Activated naive CD4-positive, alpha-beta T cell treated with Interleukin-2 at 50 U/mL for 16 hours (primary cell): ENCODE results near the gene TMEM267.
"Not testable (repeated sequence)": the region's sequence is repeated elsewhere in the genome, so short reads cannot be mapped to it uniquely, and the experiment has no call there.

Experiments
- DNase-seq: peaks from one replicate; pipeline ENCODE4 v3.0.0-alpha.2; 2020

TMEM267 gene

DNA sequence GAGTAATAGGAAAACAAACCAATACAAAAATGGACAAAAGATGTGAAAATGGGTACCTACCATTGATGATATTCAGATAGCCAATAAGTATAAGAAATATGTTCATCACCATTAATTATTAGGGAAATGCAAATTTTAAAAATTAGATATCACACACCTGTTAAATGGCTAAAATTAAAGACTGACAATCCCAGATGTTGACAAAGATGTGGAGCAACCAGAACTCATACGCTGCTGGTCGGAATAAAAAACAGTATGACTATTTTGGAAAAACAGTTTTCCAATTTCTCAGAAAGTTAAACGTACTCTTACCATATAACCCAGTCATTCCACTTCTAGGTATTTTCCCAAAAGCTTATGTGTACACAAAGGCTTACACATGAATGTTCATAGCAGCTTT, 27.1 kb downstream of the TMEM267 start:
- no peak for DNase-seq

DNA sequence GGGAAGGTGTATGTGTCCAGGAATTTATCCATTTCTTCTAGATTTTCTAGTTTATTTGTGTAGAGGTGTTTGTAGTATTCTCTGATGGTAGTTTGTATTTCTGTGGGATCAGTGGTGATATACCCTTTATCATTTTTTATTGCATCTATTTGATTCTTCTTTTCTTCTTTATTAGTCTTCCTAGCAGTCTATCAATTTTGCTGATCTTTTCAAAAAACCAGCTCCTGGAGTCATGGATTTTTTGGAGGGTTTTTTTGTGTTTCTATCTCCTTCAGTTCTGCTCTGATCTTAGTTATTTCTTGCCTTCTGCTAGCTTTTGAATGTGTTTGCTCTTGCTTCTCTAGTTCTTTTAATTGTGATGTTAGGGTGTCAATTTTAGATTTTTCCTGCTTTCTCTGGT, 42.1 kb downstream of the TMEM267 start:
- not testable (repeated sequence) for DNase-seq

DNA sequence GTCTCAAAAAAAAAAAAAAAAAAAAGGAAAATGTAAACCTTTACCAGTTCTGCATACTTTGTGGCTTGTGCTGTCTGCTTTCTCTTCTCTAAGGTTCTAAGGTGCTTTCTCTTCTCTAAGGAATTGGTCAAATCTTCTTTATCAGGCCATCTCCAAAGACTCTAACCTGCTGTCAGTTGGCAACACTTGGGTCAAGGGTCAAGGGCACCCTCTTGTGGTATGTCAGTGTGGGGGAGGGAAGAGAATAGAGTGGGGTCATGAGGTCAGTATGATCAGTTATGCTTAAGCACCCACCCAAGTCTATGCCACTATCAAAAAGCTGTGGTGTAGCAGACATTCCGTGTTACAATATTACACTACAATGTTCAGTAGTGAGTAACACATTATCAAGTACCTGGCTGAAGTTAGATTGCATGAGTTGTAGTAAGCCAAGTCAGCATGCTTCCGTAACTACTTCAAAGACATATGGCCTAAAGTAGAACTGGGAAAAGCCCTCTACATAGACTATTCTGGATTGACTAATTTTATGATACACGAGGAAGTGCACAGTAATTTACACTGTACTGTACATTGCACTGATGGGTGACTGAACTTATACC, 46.5 kb downstream of the TMEM267 start:
- no peak for DNase-seq

DNA sequence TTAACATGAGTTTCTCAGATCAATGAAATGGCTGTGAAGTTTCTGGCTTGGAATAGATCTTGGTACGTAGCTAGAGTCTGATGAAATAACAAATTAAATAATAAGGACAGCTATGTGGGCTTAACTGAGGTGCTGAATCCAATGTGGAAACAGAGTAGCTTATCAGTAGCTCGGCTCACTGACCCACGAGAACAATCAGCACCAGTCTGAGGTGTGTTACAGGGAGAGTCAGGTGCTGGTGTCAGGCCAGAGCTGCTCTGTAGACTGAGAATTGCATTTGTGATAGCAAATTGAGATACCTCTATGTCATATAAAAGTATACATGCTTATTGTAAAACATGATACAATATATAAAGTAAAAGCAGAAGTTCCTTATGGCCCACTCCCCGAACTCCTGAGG, 50.3 kb downstream of the TMEM267 start:
- DNase-seq, result no peak

DNA sequence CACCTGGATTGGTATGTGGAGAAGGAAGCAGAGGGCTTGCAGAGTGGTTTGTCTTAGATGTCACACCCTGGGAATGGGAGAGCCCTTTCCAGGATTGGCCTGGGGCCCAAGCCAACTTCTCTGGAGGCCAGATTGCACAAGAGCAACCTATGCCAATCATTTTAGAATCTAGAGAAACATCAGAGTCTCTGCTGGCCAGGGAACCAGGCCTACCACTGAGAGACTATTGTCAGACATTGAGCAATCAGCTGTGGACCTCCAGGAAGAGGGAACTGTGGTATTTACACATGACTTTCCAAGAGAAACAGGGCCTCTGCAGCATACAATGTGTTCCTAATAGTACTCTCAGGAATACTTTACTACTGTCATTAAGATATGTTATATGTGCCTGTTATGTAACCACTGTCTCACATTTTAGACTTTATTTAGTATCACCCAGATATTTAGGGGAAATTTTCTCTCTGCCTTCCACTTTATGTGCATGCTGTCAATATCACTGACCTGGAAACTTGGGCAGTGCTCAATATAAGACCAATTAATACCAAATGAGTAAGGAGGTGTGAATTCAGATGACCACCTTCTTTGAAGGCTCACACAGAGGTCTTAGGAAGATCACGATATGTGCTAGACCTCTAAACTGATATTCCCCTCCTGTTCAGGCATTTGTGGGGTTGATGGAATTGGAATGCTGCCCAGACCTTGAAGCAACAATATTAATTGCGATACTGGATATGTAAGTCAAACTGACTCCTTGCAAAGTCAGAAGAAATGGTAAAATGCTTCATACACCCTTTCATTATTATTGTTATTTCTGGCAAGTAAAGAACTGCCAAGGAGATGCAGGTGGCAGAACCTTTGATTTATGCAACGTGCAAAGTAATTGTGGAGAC, 50.9 kb downstream of the TMEM267 start:
- DNase-seq, result no peak

DNA sequence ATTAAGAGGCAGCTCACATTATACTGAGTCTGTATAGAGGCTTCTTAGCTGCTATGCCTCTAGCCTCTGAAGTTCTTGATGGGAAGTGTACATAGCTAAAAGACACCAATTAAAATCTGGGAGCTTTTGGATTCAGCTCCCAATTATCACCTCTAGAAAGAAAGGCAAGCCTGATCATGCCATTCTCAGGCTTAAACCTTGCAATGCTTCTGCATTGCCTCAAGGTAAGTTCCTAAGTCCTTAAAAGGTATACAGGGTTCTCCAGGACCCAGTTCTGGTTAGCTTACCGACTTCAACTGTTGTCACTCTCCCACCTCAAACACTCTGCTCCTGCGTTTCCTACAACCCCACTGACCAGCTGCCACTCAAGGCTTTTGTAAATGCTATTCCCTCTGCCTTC, 54.0 kb downstream of the TMEM267 start:
- DNase-seq, result no peak

DNA sequence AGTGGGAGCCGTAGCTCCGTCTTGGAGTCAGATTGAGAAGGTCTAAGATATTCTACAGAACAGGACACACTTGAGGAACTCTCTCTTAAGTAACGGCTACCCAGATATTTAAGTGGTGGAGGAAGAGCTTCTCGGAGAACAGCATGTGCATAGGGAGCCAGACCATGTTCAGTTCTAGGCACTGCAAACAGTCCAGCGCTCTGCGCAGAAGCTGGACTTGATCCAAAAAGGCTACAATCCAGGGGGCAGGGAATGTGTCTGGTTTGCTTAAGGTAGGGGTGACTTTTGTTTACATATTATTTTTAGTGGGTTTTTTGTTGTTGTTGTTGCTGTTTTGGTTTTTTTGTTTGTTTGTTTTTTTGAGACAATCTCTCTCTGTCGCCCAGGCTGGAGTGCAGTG, 54.6 kb downstream of the TMEM267 start:
- DNase-seq, result no peak

DNA sequence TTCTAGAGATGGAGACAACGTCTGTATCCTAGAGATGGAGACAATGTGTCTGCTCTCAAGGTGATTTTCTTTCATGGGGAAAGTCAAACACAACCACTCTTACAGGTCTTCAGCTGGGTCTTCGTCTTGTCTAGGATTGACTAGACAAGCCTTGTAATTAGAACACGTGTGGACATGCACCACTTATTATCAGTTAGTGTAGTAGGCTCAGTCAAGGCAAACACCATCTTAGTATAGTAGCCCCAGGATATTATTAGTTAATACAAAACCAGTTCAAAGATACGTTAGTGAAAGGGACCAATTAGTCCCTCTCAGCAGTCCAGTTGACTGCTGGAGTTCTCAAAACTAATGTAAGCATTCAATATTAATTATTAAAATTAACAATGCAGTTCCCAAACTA, 56.4 kb downstream of the TMEM267 start:
- DNase-seq, result no peak

DNA sequence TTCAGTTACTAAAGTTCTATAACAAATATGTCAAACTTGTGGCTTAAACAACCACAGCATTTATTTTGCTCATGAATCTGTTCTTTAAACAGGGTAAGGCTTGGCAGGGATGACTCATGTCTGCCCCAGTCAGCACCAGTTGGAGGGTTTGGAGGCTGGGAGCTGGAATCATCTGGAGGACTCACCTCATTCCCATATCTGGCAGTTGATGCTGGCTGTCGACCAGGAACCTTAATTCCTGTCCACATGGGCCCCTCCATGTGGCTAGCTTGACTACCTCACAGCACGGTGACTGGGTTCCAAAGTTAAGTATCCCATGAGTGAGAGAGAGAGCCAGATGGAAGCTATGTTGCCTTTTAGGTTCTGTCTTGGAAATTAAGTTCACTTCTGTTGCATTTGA, 57.7 kb downstream of the TMEM267 start:
- no peak for DNase-seq

DNA sequence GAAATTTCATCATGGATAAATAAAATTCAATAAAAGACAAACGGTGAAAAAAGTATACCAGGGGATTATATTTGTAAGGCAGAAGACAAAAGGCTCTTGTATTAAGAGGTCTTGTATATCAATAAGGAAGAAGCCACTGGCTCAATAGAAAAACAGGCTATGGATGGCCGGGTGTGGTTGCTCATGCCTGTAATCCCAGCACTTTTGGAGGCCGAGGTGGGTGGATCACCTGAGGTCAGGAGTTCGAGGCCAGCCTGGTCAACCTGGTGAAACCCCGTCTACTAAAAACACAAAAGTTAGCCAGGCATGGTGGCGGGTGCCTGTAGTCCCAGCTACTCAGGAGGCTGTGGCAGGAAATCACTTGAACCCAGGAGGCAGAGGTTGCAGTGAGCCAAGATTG, 60.6 kb downstream of the TMEM267 start:
- DNase-seq, result not testable (repeated sequence)

DNA sequence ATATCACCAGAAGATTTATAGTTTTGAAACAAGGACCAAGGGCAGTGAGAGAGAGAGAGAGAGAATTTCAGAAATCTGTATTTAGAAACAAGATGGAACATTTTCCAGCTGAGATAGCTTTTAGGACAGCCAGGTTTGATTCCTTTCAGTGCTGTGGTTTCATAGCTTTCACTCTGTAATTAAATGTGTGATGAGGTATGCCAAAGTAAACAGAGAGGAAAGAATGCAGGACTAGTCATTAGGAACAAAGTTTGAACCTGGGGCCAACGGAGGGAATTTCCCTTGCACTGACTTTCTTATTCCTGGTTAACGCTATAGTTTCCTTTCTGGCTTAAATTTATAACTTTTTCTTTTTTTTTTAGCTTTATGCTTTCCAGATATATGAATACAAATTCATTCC, 61.5 kb downstream of the TMEM267 start:
- DNase-seq, result no peak

DNA sequence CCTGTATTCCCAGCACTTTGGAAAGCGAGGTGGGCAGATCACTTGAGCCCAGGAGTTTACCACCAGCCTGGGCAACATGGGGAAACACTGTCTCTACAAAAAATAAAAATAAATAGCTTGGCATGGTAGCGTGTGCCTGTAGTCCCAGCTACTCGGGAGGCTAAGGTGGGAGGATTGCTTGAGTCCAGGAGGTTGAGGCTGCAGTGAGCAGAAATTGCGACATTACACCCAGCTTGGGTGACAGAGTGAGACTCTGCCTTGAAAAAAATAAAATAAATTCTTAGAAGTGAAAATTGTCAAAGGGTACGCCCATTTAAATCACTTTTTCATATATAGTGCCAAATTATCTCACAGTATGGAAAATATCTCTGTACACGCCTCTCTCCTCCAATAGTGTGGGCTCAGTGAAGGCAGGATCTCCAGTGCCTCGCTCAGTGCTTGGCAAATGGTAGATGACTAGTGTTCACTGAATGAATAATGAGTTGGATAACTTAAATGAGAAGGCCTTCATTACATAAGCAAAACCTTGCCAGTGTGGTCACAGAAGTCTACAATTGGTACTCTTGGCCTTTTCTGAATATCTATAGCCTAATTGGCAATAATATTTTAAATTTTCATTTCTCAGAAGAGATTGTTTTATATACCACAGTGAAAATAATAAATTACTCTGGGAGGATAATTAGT, 62.1 kb downstream of the TMEM267 start:
- no peak for DNase-seq

DNA sequence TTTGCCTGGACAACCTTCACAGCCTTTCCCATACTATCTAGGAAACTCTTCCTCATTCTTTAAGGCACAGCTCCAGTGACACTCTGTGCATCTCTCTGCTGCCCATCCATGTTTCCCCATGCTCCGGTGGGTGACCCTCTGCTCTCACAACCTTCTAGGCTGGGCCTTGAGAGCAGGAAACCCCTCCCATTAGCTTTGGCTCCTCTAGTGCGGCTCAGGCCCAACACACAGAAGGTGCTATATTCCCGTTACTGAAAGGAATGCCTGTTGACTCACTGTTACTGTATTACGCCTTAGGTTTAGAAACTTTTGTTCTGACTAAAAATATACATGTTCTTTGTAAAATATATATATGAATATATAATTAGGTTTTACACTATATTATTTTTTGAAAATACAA, 63.4 kb downstream of the TMEM267 start:
- DNase-seq, result no peak

DNA sequence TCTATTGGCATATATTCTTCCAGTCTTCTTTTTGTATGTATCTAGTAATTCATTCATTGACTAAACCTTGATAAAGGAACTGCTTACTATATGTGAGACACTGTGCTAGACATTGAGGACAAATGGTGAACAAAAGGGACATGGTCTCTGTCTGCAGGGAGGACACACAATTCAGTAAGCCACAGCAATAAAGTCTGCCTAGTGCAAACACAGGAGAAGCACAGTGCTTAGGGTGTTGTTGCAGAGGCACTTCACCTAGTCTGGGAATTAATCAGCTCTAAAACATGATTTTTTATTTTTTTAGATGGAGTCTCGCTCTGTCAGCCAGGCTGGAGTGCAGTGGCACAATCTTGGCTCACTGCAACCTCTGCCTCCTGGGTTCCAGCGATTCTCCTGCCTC, 65.1 kb downstream of the TMEM267 start:
- DNase-seq, result no peak

DNA sequence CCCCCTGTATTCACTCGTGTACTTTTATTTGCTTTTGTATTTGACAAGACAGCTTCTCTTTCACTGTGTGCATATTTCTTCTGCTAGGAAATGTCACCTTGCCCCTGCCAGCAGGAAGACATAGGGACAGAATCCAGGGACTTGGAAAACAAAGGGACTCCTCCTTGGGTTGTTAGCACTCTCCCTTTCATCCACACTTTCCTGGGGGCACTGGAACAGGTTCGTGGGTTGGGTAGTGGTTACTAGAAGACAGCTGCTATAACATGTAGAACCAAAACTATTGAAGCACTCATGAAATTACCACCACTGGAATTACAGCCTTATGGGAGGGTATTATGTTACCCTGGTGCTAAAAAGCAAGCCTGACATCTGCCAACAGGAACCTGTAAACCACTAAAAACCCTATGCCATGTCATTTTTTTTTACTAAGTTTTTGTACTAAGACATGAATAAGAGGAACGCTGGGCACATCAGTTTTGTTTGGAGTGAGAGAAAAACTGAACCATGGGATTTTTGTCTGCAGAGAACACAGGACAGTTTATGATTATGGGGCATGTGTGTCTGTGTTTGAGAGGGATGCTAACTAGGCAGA, 66.8 kb downstream of the TMEM267 start:
- DNase-seq, result no peak

DNA sequence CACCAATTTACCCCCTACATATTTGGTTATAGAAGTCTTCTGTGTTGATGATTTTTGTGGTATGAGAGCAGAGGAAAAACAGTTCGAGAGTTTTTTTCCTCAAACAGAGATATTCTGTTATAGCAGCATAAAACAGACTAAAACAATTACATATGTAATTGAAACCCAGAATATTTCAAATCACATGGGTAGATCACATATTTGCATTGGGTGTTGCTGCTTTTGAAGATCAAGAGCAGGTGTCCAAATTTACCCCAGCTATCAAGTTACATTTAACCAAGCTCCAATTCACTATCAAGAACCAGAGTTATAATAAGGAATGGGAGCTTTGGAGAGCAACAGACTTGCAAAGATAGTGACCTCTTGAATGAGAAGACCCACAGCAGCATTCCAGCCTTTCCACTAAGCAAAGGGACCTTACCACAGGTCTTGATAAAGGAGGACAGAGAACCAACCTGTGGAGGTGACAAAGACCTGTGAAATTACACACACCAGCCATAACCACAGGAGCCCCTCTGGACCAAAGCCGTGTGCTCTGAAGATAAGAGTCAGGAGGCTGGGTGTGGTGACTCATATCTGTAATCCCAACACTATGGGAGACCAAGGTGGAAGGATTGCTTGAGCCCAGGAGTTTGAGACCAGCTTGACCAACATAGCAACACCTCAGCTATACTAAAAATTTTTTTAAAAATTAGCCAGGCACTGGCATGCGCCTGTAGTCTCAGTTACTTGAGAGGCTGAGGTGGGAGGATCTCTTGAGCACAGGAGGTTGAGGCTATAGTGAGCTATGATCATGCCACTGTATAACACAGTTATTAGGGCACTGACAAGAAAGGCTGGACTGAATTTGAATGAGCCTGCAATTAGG, 67.5 kb downstream of the TMEM267 start:
- no peak for DNase-seq

DNA sequence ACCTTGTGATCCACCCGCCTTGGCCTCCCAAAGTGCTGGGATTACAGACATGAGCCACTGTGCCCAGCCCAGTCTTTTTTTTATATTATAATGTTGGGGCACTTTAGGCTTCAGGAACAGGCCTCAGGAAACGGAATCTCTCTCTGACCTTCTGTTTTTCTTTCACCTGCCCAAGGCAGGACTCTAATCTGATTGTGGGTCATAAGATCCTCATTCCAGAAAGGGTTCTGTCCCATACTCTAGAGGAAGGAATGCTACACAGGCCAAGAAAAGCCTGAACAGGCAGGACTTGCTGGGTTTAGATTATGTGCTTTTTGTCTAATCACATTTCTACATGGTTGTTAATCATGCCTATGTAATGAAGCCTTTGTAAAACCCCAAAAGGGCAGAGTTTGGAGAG, 69.7 kb downstream of the TMEM267 start:
- no peak for DNase-seq

DNA sequence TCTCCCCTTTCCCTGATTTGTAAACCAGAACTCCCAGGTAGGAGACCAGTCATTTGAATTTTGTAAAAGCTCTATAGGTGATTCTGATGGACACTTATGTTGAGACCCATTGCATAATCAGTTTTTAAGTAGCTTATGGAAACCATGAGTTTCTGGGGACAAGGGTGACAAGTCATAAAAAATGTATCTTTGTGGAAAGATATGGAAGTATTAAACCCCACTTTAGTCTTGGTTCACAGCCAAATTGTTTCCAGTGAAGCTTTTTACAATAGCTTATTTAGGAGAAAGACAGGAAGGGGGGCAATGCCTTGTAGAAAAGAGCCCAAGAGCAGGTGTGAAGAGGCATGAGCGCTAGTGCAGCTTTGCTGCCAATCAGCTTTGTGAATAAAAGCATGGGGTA, 71.0 kb downstream of the TMEM267 start:
- no peak for DNase-seq

DNA sequence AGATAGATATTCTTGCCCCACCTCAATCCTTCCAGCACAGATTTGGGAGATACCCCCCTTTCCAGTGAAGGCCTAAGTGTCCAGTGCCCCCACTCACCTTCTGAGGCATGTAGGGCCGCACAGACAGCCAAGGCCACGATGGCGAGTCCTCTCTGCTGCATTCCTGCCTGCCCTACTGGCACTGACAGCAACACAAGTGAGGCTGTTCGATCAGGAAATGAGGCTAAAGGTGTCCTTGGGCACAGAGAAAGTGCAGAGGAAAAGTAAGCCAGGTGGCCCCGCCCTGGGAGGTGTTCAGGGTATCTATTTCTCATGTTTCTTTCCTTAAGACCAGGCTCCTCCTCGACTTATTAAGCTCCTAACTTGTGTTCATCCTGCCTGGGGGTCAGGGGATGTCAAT, 71.5 kb downstream of the TMEM267 start, which contains the start of gene CCL28:
TSS of gene CCL28 (minus strand) at position 236 of the 400 bp plus-strand sequence. CDS start at position 161, 75 bp downstream.
- DNase-seq, result no peak

DNA sequence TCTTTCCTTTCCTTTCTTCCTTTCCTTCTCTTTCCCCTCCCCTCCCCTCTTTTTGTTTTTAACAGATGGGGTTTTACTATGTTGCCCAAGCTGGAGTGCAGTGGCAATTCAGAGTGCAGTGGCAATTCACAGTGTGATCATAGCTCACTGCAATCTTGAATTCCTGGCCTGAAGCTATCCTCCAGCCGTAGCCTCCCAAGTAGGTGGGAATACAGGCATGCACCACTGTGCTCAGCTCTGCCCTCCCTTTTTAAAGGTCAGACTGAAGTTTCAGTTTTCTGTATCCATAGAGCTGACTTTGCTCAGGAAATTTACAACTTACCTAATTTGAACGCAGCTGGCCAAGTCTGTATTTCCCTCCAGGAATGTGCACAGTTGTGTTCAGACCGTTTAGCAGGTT, 72.2 kb downstream of the TMEM267 start:
- DNase-seq, result no peak

DNA sequence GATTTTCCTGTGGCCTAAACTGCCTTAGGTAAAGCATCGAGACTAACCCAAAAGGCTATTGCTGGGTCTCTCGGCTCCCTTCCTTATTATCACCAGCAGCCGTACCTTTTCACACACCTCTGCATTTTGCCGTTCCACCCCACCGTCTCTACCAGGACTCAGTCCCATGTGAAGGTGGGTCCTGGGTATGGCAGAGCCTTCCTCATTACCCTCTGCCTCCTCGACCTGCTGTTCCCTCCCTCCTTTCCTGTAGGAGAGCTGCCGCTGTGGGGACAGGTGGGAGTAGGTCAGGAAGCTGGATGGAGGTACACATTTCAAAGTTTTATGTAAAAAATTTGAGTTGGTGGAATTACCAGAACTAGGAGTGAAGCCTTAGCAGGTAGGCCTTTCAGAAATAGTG, 73.3 kb downstream of the TMEM267 start:
- DNase-seq, result no peak

DNA sequence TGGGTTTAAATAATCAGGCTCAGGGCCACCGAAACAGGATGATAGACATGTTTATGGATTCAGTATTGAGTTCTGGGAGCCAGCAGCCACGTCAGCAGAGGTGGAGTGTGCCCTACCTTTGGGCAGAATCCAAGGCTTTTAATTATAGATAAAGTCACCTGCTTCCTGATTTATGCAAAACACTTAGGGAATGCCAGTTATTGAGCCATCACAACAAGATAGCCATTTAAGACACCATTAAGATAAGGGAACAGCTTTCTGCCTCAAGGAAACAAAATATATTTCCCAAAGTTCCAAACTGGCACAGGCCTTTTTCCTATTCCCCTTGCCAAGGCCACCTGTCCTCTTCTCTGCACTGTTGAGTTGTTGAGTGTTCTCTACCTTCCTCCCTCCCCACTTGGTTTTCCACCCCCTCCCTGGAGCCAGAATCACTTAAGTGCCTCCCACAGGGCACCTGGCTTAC, 73.8 kb downstream of the TMEM267 start:
- no peak for DNase-seq
